HepG2 (cell line): ENCODE measurements around the gene PIK3R5. TPM values are rescaled to one million over a fixed set of nuclear protein-coding genes. Genes with fewer than 3 reads are reported as not detected.

Source experiments
- ATAC-seq: fragments of 200-7000 bp; cut with Tn5 transposase; 3 replicates; pipeline ENCODE4 v1.9.1; 2020; ENCODE audit warnings: mild to moderate bottlenecking, moderate library complexity
- BruUV-seq: library from RNA; stranded (reverse); fragments of 400-500 nt; replicated peaks from 2 replicates; lab custom pipeline; 2021; lab: Mats Ljungman, UMichigan
- CTCF ChIA-PET: fragments of 300-600 bp; formaldehyde crosslinking; extraction: SDS; loops from one replicate; lab custom pipeline; 2021; ENCODE audit warnings: low total read pairs, inconsistent platforms, low intra/inter-chr PET ratio; lab: Yijun Ruan, JAX
- POLR2A ChIA-PET: fragments of 350-600 bp; sonication (Branson Sonifier 250); formaldehyde crosslinking; loops from one replicate; lab custom pipeline; 2020; ENCODE audit warnings: antibody characterized with exemption, inconsistent platforms; lab: Yijun Ruan, JAX
- DNase-seq: peaks from one replicate; pipeline ENCODE4 v3.0.0-alpha.2; 2015; ENCODE audit warnings: low spot score
- FAIRE-seq: peaks from 3 replicates; lab custom pipeline; 2011; peaks lifted over from hg19 to GRCh38; lab: Jason Lieb, UNC
- H2AFZ ChIP-seq: one replicate; pipeline ENCODE4 v1.6.1; 2011; ENCODE audit warnings: low read length, inconsistent platforms
- H3K27ac ChIP-seq: fragments of 300-600 bp; 3 replicates; pipeline ENCODE4 v1.8.0; 2011; ENCODE audit warnings: mixed run types, mild to moderate bottlenecking, mixed read lengths, low read length, inconsistent platforms; ENCODE audit not compliant: insufficient read depth; ENCODE audit errors: extremely low read length
- H3K27me3 ChIP-seq, 2 experiments: fragments of 200-600 bp in 1 of 2; 2 replicates in 1 of 2; 3 replicates in 1 of 2; pipeline versions ENCODE4 v1.6.0 to v1.8.0; 2011; ENCODE audit warnings: low read length in 2 of 2, mild to moderate bottlenecking in 2 of 2, moderate library complexity in 2 of 2, inconsistent platforms in 1 of 2; ENCODE audit not compliant: insufficient read depth in 2 of 2, control insufficient read depth in 1 of 2
- H3K36me3 ChIP-seq, 2 experiments: fragments of 200-600 bp in 1 of 2; replicated peaks in 1 of 2; 2 replicates in 1 of 2; 3 replicates in 1 of 2; pipeline versions ENCODE4 v1.5.1 to v1.8.0; 2011; ENCODE audit warnings: low read length in 2 of 2, inconsistent platforms in 1 of 2; ENCODE audit not compliant: insufficient read depth in 2 of 2, control insufficient read depth in 1 of 2
- H3K4me1 ChIP-seq: 2 replicates; pipeline ENCODE4 v1.5.1; 2012; ENCODE audit warnings: low read length, inconsistent platforms; ENCODE audit not compliant: insufficient read depth
- H3K4me2 ChIP-seq: 2 replicates; pipeline ENCODE4 v1.6.0; 2011; ENCODE audit warnings: low read depth, low read length, inconsistent platforms
- H3K4me3 ChIP-seq, 3 experiments: fragments of 200-600 bp in 1 of 3; sonication (generic), shearing (Covaris generic) in 1 of 3; replicated peaks in 1 of 3; 2 replicates each; pipeline ENCODE4 v1.5.1; 2011 to 2016; ENCODE audit warnings: low read length in 3 of 3, inconsistent platforms in 2 of 3, low read depth in 2 of 3, mild to moderate bottlenecking in 2 of 3, control low read depth in 1 of 3, mixed read lengths in 1 of 3; ENCODE audit not compliant: insufficient read depth in 1 of 3
- H3K79me2 ChIP-seq: one replicate; pipeline ENCODE4 v1.6.1; 2011; ENCODE audit warnings: low read length, inconsistent platforms; ENCODE audit not compliant: insufficient read depth
- H3K9ac ChIP-seq: 2 replicates; pipeline ENCODE4 v1.6.0; 2011; ENCODE audit warnings: mild to moderate bottlenecking, low read depth, low read length, inconsistent platforms; ENCODE audit not compliant: insufficient read depth
- H3K9me3 ChIP-seq: 2 replicates; pipeline ENCODE4 v1.5.1; 2012; ENCODE audit warnings: mild to moderate bottlenecking, low read length
- H4K20me1 ChIP-seq: 2 replicates; pipeline ENCODE4 v1.6.0; 2011; ENCODE audit warnings: inconsistent platforms, mild to moderate bottlenecking, low read length, moderate library complexity; ENCODE audit not compliant: insufficient read depth
- FLYWCH1 ChIP-seq: sonication (generic); formaldehyde crosslinking; IDR thresholded peaks from 2 replicates; pipeline ENCODE4 v1.8.1; 2023; ENCODE audit warnings: mild to moderate bottlenecking, missing genetic modification reagents
- HBP1 ChIP-seq: IDR thresholded peaks from 2 replicates; pipeline ENCODE4 v1.6.1; 2016; ENCODE audit warnings: low read depth, control low read depth
- KDM3A ChIP-seq: IDR thresholded peaks from 2 replicates; pipeline ENCODE4 v1.6.1; 2018; ENCODE audit warnings: low read depth, missing compliant biosample characterization
- MAX ChIP-seq: IDR thresholded peaks from 2 replicates; pipeline ENCODE4 v1.6.1; 2012; ENCODE audit warnings: inconsistent platforms
- NFE2L1 ChIP-seq: sonication (generic); formaldehyde crosslinking; IDR thresholded peaks from 2 replicates; pipeline ENCODE4 v1.4.0; 2020; ENCODE audit warnings: missing genetic modification reagents, mild to moderate bottlenecking, borderline replicate concordance
- PAWR ChIP-seq: sonication (generic); formaldehyde crosslinking; IDR thresholded peaks from 2 replicates; pipeline ENCODE4 v1.4.0; 2020; ENCODE audit warnings: missing genetic modification reagents, mild to moderate bottlenecking, borderline replicate concordance
- PHF21A ChIP-seq: sonication (generic); formaldehyde crosslinking; IDR thresholded peaks from 2 replicates; pipeline ENCODE4 v1.5.0; 2020; ENCODE audit warnings: mild to moderate bottlenecking, missing genetic modification reagents
- ZFP1 ChIP-seq: IDR thresholded peaks from 2 replicates; pipeline ENCODE4 v1.6.1; 2016
- ZNF441 ChIP-seq: sonication (generic); formaldehyde crosslinking; IDR thresholded peaks from 2 replicates; pipeline ENCODE4 v1.7.0; 2021; ENCODE audit warnings: missing genetic modification reagents, borderline replicate concordance
- ZNF468 ChIP-seq: sonication (generic); formaldehyde crosslinking; IDR thresholded peaks from 2 replicates; pipeline ENCODE4 v1.8.0; 2022; ENCODE audit warnings: mild to moderate bottlenecking, moderate library complexity, missing genetic modification reagents
- WGBS: methylation state at CpG from one replicate; pipeline ENCODE4 v1.1.6; 2017; ENCODE audit warnings: low lambda C conversion rate; 5-methylcytosine and 5-hydroxymethylcytosine counted together
- in situ Hi-C: cut with HindIII; loops from 2 replicates; pipeline ENCODE4 v1.10.0; 2017; ENCODE audit warnings: low pct_unique_long_range_greater_than_20kb; ENCODE audit not compliant: extremely low pct_ligation_motif_present
- intact Hi-C: fragments of 100-400 bp; cut with micrococcal nuclease; formaldehyde crosslinking; loops from one replicate; pipeline ENCODE4 v1.10.0; 2022; ENCODE audit not compliant: unreplicated experiment
- polyA plus RNA-seq, 8 experiments: library from polyadenylated mRNA; depleted of rRNA in 3 of 8; stranded (reverse) in 7 of 8; unstranded in 1 of 8; fragments of >200 nt; fragmentation: Illumina TruSeq in 4 of 8; extraction: Trizol in 4 of 8; gene quantifications; 2 replicates each; pipeline versions ENCODE4 v1.2.1 to v1.2.3, GENCODE V29; 2011 to 2016; ENCODE audit warnings: low read depth in 4 of 8, missing spikeins in 1 of 8, mixed read lengths in 1 of 8; ENCODE audit not compliant: insufficient read depth in 1 of 8
- total RNA-seq, 5 experiments: library from RNA; depleted of rRNA; stranded (reverse); fragments of >200 nt; fragmentation: Illumina TruSeq; extraction: Trizol; gene quantifications; 2 replicates each; pipeline ENCODE4 v1.2.3, GENCODE V29; 2016; ENCODE audit warnings: low read depth in 1 of 5

Gene PIK3R5
- total and polyA plus RNA-seq, 2 of the 13 experiments (the other 11 are each of a cell fraction or from before 2014, with no cell fraction given): not detected

- TF ChIP-seq HBP1 (CRISPR knock-in tag): no peak
- no peak for TF ChIP-seq MAX
- no peak for TF ChIP-seq PAWR (CRISPR knock-in tag)
- TF ChIP-seq KDM3A (CRISPR knock-in tag): no peak
- TF ChIP-seq ZFP1: no peak
- TF ChIP-seq ZNF441 (CRISPR knock-in tag): no peak
Measured at GRCh38 chr17:8877984-8878383, 87.5 kb downstream of the PIK3R5 start (continued).

- BruUV-seq: no TSS peak
- TF ChIP-seq FLYWCH1 (CRISPR knock-in tag) (no peak), ZNF468 (CRISPR knock-in tag) (no peak), NFE2L1 (no peak), PHF21A (CRISPR knock-in tag) (no peak)
- no peak for FAIRE-seq
- Histone ChIP-seq H2AFZ (no peak overlapping the region), H3K27ac (no peak overlapping the region), H3K9me3 (no peaks in the 10 kb centered on the region), H3K79me2 (no peaks in the 10 kb centered on the region), H4K20me1 (no peaks in the 10 kb centered on the region), H3K9ac (no peak overlapping the region), H3K27me3 (peaks cover 8 to 69% of the 10 kb centered on the region in 2 experiments), H3K4me3 (no peak overlapping the region), H3K4me1 (peaks cover 27% of the 10 kb centered on the region), H3K36me3 (no peaks in the 10 kb centered on the region), H3K4me2 (no peak overlapping the region)
- ChIA-PET POLR2A (no interaction called here), CTCF (no interaction called here)
- no peak for ATAC-seq
- DNase-seq: no peak
- in situ Hi-C loops (no loop called here), intact Hi-C loops (no loop called here)
- 12% methylated on average over 4 of the region's 5 CpGs for WGBS
Measured at GRCh38 chr17:8875957-8876356, 89.5 kb downstream of the PIK3R5 start.
